Stomach (tissue), 9 donors: Measurements from ENCODE around the gene AP3D1. TPM values are rescaled to one million over a fixed set of nuclear protein-coding genes. Genes with fewer than 3 reads are reported as not detected.

Experiments
- DNase-seq, 2 donors: peaks; one replicate each; pipeline versions ENCODE4 v3.0.0 to v3.0.0-alpha.2; 2013 to 2019
- H3K27ac ChIP-seq, 5 donors: fragments of 200-600 bp in 4 of 5; sonication (generic) in 4 of 5; one replicate each; pipeline ENCODE4 v1.5.1; 2013 to 2019; ENCODE audit warnings: mild to moderate bottlenecking in 1 of 5, moderate library complexity in 1 of 5
- H3K27me3 ChIP-seq, 3 donors: fragments of 200-600 bp; sonication (generic); one replicate each; pipeline ENCODE4 v1.5.1; 2017 to 2019; ENCODE audit warnings: mixed run types in 1 of 3
- H3K36me3 ChIP-seq, 4 donors: fragments of 200-600 bp; sonication (generic); 1 replicate in 3 of 4; 2 replicates in 1 of 4; pipeline ENCODE4 v1.5.1; 2016 to 2019
- H3K4me1 ChIP-seq, 4 donors: fragments of 200-600 bp; sonication (generic); one replicate each; pipeline ENCODE4 v1.5.1; 2016 to 2019
- H3K4me3 ChIP-seq, 4 donors: fragments of 200-600 bp; sonication (generic) in 3 of 4; one replicate each; pipeline ENCODE4 v1.5.1; 2016 to 2019; ENCODE audit warnings: mild to moderate bottlenecking in 1 of 4
- H3K9me3 ChIP-seq, 4 donors: fragments of 200-600 bp; sonication (generic); one replicate each; pipeline ENCODE4 v1.5.1; 2016 to 2019
- CTCF ChIP-seq, 7 experiments: fragments of 450-650 bp in 4 of 7; fragments of 200-600 bp in 3 of 7; sonication (generic) in 3 of 7; IDR thresholded peaks; one replicate each; pipeline ENCODE4 v1.5.1; 2016 to 2019; ENCODE audit warnings: antibody characterized with exemption in 7 of 7, control low read depth in 2 of 7, mild to moderate bottlenecking in 1 of 7
- EP300 ChIP-seq: sonication (generic); formaldehyde crosslinking; IDR thresholded peaks from one replicate; pipeline ENCODE4 v1.6.1; 2017; ENCODE audit warnings: antibody characterized with exemption
- POLR2A ChIP-seq, 4 donors: fragments of 450-650 bp; IDR thresholded peaks; one replicate each; pipeline ENCODE4 v1.6.1; 2016; ENCODE audit warnings: antibody characterized with exemption in 4 of 4, control low read depth in 2 of 4, mild to moderate bottlenecking in 1 of 4, moderate library complexity in 1 of 4
- POLR2AphosphoS5 ChIP-seq, 3 donors: sonication (generic); formaldehyde crosslinking; IDR thresholded peaks; one replicate each; pipeline ENCODE4 v1.6.1; 2016; ENCODE audit warnings: antibody characterized with exemption in 3 of 3
- WGBS, 5 donors: extraction: QIAGEN DNeasy Blood & Tissue Kit in 3 of 5; methylation state at CpG; one replicate each; pipeline versions ENCODE4 v1.1.5 to v1.1.7; 2013 to 2018; 5-methylcytosine and 5-hydroxymethylcytosine counted together
- intact Hi-C: fragments of 100-400 bp; cut with DNase I; formaldehyde crosslinking; loops from one replicate; pipeline ENCODE4 v1.15.1; 2023; ENCODE audit warnings: low total_unique reads
- polyA plus RNA-seq, 3 donors: library from polyadenylated mRNA; stranded (reverse); fragments of 200-250 nt; gene quantifications; one replicate each; pipeline ENCODE4 v1.2.3, GENCODE V29; 2013
- total RNA-seq, 5 donors: library from RNA; depleted of rRNA; stranded (reverse); fragments of >200 nt; gene quantifications; one replicate each; pipeline versions ENCODE4 v1.1.0 to v1.2.3, GENCODE V29; 2014 to 2016
- donor health status: healthy with polysubstance abuse.
- donor health status: Bipolar disorder and iron deficiency.
- donor health status: healthy.

The AP3D1 gene
- total and polyA plus RNA-seq, 8 donors: 49.0 to 340 (median 85.0) TPM

- 85 to 90% (median 86%) methylated on average over 44 to 45 of the region's 45 CpGs for WGBS, 5 donors
- intact Hi-C loops: no loop called here
- peaks cover 39 to 74% (median 70%) of the 10 kb centered on the region in 4 donors for H3K36me3 ChIP-seq
- no peaks in the 10 kb centered on the region for H3K27me3 ChIP-seq
- H3K27ac ChIP-seq: no peak overlapping the region
- H3K4me1 ChIP-seq: peaks cover 8 to 16% (median 14%) of the 10 kb centered on the region in 4 donors
- no peak for TF ChIP-seq POLR2AphosphoS5 (IDR thresholded peaks at IDR 0.05)
- no peak for TF ChIP-seq POLR2A (IDR thresholded peaks at IDR 0.05)
- TF ChIP-seq EP300: no peak
- TF ChIP-seq CTCF (IDR thresholded peaks at IDR 0.05): no peak
- no peak for DNase-seq
- H3K4me3 ChIP-seq: no peak overlapping the region
- peaks cover 0 to 9% (median 0%) of the 10 kb centered on the region in 4 donors for H3K9me3 ChIP-seq
Measured at GRCh38 chr19:2101417-2102335, 49.7 kb downstream of the AP3D1 start.

GRCh38 chr19:2100719-2101061 is 50.7 kb downstream of the AP3D1 start:
- Histone ChIP-seq H3K9me3 (peaks cover 0 to 6% (median 0%) of the 10 kb centered on the region in 4 donors), H3K36me3 (peaks cover 29 to 64% (median 60%) of the 10 kb centered on the region in 4 donors), H3K4me3 (no peak overlapping the region), H3K27me3 (no peaks in the 10 kb centered on the region), H3K27ac (no peak overlapping the region), H3K4me1 (peaks cover 8 to 17% (median 14%) of the 10 kb centered on the region in 4 donors)
- TF ChIP-seq EP300 (no peak), CTCF (IDR thresholded peaks at IDR 0.05) (no peak), POLR2A (IDR thresholded peaks at IDR 0.05) (no peak)
- DNase-seq: no peak
- intact Hi-C loops: no loop called here
- WGBS, 5 donors: 87 to 96% (median 92%) methylated on average over 8 to 11 of the region's 11 CpGs

GRCh38 chr19:2099937-2100718 is 51.2 kb downstream of the AP3D1 start:
- DNase-seq: no peak
- H3K36me3 ChIP-seq: peaks cover 26 to 58% (median 54%) of the 10 kb centered on the region in 4 donors

GRCh38 chr19:2099054-2099501 is 52.3 kb downstream of the AP3D1 start:
- 66 to 83% (median 76%) methylated on average over 11 to 16 of the region's 16 CpGs for WGBS, 5 donors
- H3K9me3 ChIP-seq: no peaks in the 10 kb centered on the region
- H3K4me1 ChIP-seq: peaks cover 19 to 33% (median 29%) of the 10 kb centered on the region in 4 donors
- H3K4me3 ChIP-seq: no peak overlapping the region
- intact Hi-C loops: no loop called here
- no peak overlapping the region for H3K27ac ChIP-seq
- peaks cover 26 to 52% (median 48%) of the 10 kb centered on the region in 4 donors for H3K36me3 ChIP-seq
- DNase-seq: no peak
- H3K27me3 ChIP-seq: no peaks in the 10 kb centered on the region
- no peak for TF ChIP-seq POLR2A (IDR thresholded peaks at IDR 0.05)
- no peak for TF ChIP-seq CTCF (IDR thresholded peaks at IDR 0.05)
- TF ChIP-seq POLR2AphosphoS5 (IDR thresholded peaks at IDR 0.05): no peak
- TF ChIP-seq EP300: no peak

More at GRCh38 chr19:2099937-2100718, 51.2 kb downstream of the AP3D1 start:
- 86 to 91% (median 88%) methylated on average over 25 to 39 of the region's 39 CpGs for WGBS, 5 donors
- Histone ChIP-seq H3K27ac (no peak overlapping the region), H3K4me1 (peaks cover 11 to 23% (median 18%) of the 10 kb centered on the region in 4 donors), H3K9me3 (no peaks in the 10 kb centered on the region), H3K27me3 (no peaks in the 10 kb centered on the region), H3K4me3 (no peak overlapping the region)
- no peak for TF ChIP-seq EP300
- intact Hi-C loops: no loop called here
